GM12878 (cell line): Measurements from ENCODE around the gene AK5.
"Not testable (repeated sequence)": the region's sequence is repeated elsewhere in the genome, so short reads cannot be mapped to it uniquely, and the experiment has no call there.

Source experiments
- EZH2 ChIP-seq: IDR thresholded peaks from 2 replicates; pipeline ENCODE4 v1.6.1; 2012; ENCODE audit warnings: low read depth, mild to moderate bottlenecking, control low read depth, inconsistent platforms, low read length, borderline replicate concordance; ENCODE audit not compliant: control insufficient read depth
- KAT2A ChIP-seq: conservative IDR thresholded peaks from 2 replicates; pipeline ENCODE4 v1.6.1; 2011; ENCODE audit warnings: low read depth, low read length; ENCODE audit not compliant: control insufficient read depth

GRCh38 chr1:77418055-77418454 lies 136.2 kb downstream of the AK5 start:
- TF ChIP-seq KAT2A, EZH2: not testable (repeated sequence)
